Measurements from ENCODE around the gene SSBP3. TPM values are rescaled to one million over a fixed set of nuclear protein-coding genes. Genes with fewer than 3 reads are reported as not detected.

SSBP3 gene
- total and polyA plus RNA-seq, 4 donors = 7.7 to 24.7 (median 17.3) TPM

DNA sequence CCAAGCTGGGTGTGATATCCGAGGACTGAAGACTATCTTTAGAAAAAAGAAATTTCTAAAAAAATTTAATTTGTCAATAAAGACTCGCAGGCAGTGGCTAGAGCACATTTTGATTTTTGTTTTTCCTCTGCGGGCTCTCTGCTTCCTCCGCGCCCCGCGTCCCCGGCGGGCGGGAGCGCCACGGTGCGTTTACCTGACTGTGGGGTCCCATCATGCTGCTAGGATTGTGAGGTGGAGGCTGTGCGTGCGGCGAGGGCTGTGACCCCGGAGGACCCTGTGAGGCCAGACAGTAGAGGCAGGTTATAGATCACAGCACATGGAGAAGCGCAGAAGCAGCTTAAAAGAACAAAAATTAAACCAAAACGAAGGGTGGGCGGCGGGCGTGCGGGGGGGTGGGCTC is 148.3 kb downstream of the SSBP3 start (continued):
- TF ChIP-seq ZBTB33 (IDR thresholded peaks at IDR 0.05) (no peak), SP1 (IDR thresholded peaks at IDR 0.05) (no peak), YY1 (IDR thresholded peaks at IDR 0.05) (no peak), GABPA (IDR thresholded peaks at IDR 0.05 in 1 of 2, conservative IDR thresholded peaks at IDR 0.05 in 1 of 2) (no peak)
- TF ChIP-seq, protein P1, sequence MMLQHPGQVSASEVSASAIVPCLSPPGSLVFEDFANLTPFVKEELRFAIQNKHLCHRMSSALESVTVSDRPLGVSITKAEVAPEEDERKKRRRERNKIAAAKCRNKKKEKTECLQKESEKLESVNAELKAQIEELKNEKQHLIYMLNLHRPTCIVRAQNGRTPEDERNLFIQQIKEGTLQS (IDR thresholded peaks at IDR 0.05) = no peak

DNA sequence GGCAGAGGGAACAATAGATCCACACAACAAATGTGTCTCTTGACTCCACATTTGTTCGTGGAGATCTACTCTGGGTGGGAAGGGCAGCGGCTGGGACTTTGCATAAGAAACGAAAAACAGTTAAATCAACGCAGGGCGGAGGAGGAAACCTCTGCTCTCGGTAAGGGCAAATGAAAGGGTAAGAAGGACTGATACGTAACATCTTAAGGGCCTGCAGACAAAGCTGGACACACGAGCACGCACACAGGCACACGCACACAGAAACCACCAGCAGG is 148.9 kb downstream of the SSBP3 start:
- H3K27me3 ChIP-seq (ENCODE audit: control insufficient read depth in 4 of 4, insufficient read depth in 4 of 4, low read length in 3 of 4) = no peaks in the 10 kb centered on the region
- TF ChIP-seq, protein P1 (IDR thresholded peaks at IDR 0.05) = no peak
- TF ChIP-seq RXRA (IDR thresholded peaks at IDR 0.05) = no peak
- no peak for TF ChIP-seq RAD21 (IDR thresholded peaks at IDR 0.05)
- TF ChIP-seq FOXA2 (IDR thresholded peaks at IDR 0.05) = no peak
- no peak for TF ChIP-seq GABPA (IDR thresholded peaks at IDR 0.05 in 1 of 2, conservative IDR thresholded peaks at IDR 0.05 in 1 of 2)
- TF ChIP-seq CTCF (IDR thresholded peaks at IDR 0.05; ENCODE audit: low read depth, low read length, missing input control) = no peak
- TF ChIP-seq HNF4A (conservative IDR thresholded peaks at IDR 0.05) = no peak
- TF ChIP-seq SP1 (IDR thresholded peaks at IDR 0.05) = no peak
- TF ChIP-seq TAF1 (conservative IDR thresholded peaks at IDR 0.05) = no peak
- no peak for TF ChIP-seq NR2F2 (IDR thresholded peaks at IDR 0.05)
- no peak for TF ChIP-seq HNF4G (IDR thresholded peaks at IDR 0.05)
- TF ChIP-seq JUND (IDR thresholded peaks at IDR 0.05) = no peak
- no peak for TF ChIP-seq YY1 (IDR thresholded peaks at IDR 0.05)
- TF ChIP-seq MAX (IDR thresholded peaks at IDR 0.05) = no peak
- no peak for TF ChIP-seq FOXA1 (IDR thresholded peaks at IDR 0.05)
- TF ChIP-seq EGR1 (IDR thresholded peaks at IDR 0.05; ENCODE audit: low read depth in 2 of 2) = no peak
- TF ChIP-seq REST (IDR thresholded peaks at IDR 0.05) = no peak
- TF ChIP-seq ZBTB33 (IDR thresholded peaks at IDR 0.05) = no peak
- H3K4me1 ChIP-seq (ENCODE audit: control insufficient read depth in 4 of 4, insufficient read depth in 4 of 4, low read length in 3 of 4) = peaks cover 0 to under 1% (median under 1%) of the 10 kb centered on the region in 4 donors
- H3K4me3 ChIP-seq (ENCODE audit: low read depth in 1 of 3, low read length in 3 of 3) = no peak overlapping the region
- H3K36me3 ChIP-seq (ENCODE audit: control insufficient read depth in 4 of 4, insufficient read depth in 3 of 4, low read depth in 1 of 4, low read length in 3 of 4) = no peaks in the 10 kb centered on the region
- no peak for DNase-seq (ENCODE audit: low spot score)
- no peak overlapping the region for H3K9ac ChIP-seq (ENCODE audit: low read depth in 1 of 2, low read length in 2 of 2)
- 82% methylated on average over 10 of the region's 10 CpGs for WGBS
- H3K27ac ChIP-seq (ENCODE audit: low read depth in 1 of 2, low read length in 2 of 2) = no peak overlapping the region
- H3K9me3 ChIP-seq (ENCODE audit: control insufficient read depth in 4 of 4, low read length in 3 of 4) = no peaks in the 10 kb centered on the region

Data from liver (tissue), 9 donors.